Upper lobe of left lung (tissue), 4 donors: ENCODE results near the gene NXPE4.
"Not testable (repeated sequence)": the region's sequence is repeated elsewhere in the genome, so short reads cannot be mapped to it uniquely, and the experiment has no call there.

Experiments
- EP300 ChIP-seq, 4 donors: sonication (generic); formaldehyde crosslinking; IDR thresholded peaks; one replicate each; pipeline ENCODE4 v1.5.1; 2017; ENCODE audit warnings: antibody characterized with exemption in 4 of 4, control low read depth in 2 of 4
- POLR2A ChIP-seq, 4 donors: fragments of 450-650 bp; IDR thresholded peaks; one replicate each; pipeline ENCODE4 v1.5.1; 2016 to 2017; ENCODE audit warnings: antibody characterized with exemption in 4 of 4, mild to moderate bottlenecking in 2 of 4
- POLR2AphosphoS5 ChIP-seq, 2 donors: sonication (generic); formaldehyde crosslinking; IDR thresholded peaks; one replicate each; pipeline ENCODE4 v1.5.1; 2017; ENCODE audit warnings: antibody characterized with exemption in 2 of 2
- TF ChIP-seq, protein P1 (sequence below), 6 experiments: fragments of 450-650 bp in 4 of 6; fragments of 200-600 bp in 2 of 6; sonication (generic) in 2 of 6; IDR thresholded peaks; one replicate each; pipeline ENCODE4 v1.5.1; 2016 to 2019; ENCODE audit warnings: antibody characterized with exemption in 6 of 6

DNA sequence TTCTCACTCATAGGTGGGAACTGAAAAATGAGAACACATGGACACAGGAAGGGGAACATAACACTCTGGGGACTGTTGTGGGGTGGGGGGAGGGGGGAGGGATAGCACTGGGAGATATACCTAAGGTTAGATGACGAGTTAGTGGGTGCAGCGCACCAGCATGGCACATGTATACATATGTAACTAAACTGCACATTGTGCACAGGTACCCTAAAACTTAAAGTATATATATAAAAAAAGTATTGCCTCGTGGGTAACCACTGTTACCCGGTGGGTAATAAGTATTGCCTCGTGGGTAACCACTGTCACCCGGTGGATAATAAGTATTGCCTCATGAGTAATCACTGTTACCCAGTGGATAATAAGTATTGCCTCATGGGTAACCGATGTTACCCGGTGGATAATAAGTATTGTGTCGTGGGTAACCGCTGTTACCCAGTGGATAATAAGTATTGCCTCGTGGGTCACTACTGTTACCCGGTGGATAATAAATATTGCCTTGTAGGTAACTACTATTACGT is 35.9 kb upstream of the NXPE4 start:
- TF ChIP-seq, protein P1, sequence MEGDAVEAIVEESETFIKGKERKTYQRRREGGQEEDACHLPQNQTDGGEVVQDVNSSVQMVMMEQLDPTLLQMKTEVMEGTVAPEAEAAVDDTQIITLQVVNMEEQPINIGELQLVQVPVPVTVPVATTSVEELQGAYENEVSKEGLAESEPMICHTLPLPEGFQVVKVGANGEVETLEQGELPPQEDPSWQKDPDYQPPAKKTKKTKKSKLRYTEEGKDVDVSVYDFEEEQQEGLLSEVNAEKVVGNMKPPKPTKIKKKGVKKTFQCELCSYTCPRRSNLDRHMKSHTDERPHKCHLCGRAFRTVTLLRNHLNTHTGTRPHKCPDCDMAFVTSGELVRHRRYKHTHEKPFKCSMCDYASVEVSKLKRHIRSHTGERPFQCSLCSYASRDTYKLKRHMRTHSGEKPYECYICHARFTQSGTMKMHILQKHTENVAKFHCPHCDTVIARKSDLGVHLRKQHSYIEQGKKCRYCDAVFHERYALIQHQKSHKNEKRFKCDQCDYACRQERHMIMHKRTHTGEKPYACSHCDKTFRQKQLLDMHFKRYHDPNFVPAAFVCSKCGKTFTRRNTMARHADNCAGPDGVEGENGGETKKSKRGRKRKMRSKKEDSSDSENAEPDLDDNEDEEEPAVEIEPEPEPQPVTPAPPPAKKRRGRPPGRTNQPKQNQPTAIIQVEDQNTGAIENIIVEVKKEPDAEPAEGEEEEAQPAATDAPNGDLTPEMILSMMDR (IDR thresholded peaks at IDR 0.05): not testable (repeated sequence)
- TF ChIP-seq POLR2A, POLR2AphosphoS5, EP300 (IDR thresholded peaks at IDR 0.05): not testable (repeated sequence)
